Brain microvascular endothelial cell (primary cell): ENCODE results near the gene PLA2G15.

Experiments
- DNase-seq: peaks from one replicate; pipeline ENCODE4 v3.0.0-alpha.2; 2020
- H3K27ac ChIP-seq: fragments of 250-450 bp; sonication (Bioruptor Pico); 2 replicates; pipeline ENCODE4 v1.5.1; 2020; ENCODE audit warnings: mild to moderate bottlenecking, moderate library complexity
- H3K27me3 ChIP-seq: fragments of 250-450 bp; sonication (Bioruptor Pico); replicated peaks from 2 replicates; pipeline ENCODE4 v1.5.1; 2020; ENCODE audit warnings: mild to moderate bottlenecking
- H3K36me3 ChIP-seq: fragments of 250-450 bp; sonication (Bioruptor Pico); replicated peaks from 2 replicates; pipeline ENCODE4 v1.5.1; 2020; ENCODE audit warnings: mild to moderate bottlenecking
- H3K4me3 ChIP-seq: 2 replicates; pipeline ENCODE4 v1.5.1; 2011; ENCODE audit warnings: low read depth, mild to moderate bottlenecking, control low read depth, low read length, moderate library complexity
- CTCF ChIP-seq: IDR thresholded peaks from 2 replicates; pipeline ENCODE4 v1.5.1; 2011; ENCODE audit warnings: low read depth, mild to moderate bottlenecking, moderate library complexity, low read length, control low read depth, inconsistent platforms; ENCODE audit errors: missing control alignments
- in situ Hi-C: cut with HindIII; loops from 2 replicates; pipeline ENCODE4 v1.10.0; 2017; ENCODE audit warnings: low sequenced_read_pairs, low pct_ligation_motif_present

The PLA2G15 gene

GRCh38 chr16:68236826-68237242 is 8.3 kb upstream of the PLA2G15 start:
- in situ Hi-C loops: no loop called here
- no peak for TF ChIP-seq CTCF
- peak overlapping the region; percentile 53 for H3K27ac ChIP-seq
- no peaks in the 10 kb centered on the region for H3K27me3 ChIP-seq
- peak overlapping the region; percentile 66 for H3K4me3 ChIP-seq
- DNase-seq: no peak
- no peaks in the 10 kb centered on the region for H3K36me3 ChIP-seq

- H3K27ac ChIP-seq: peak overlapping the region; percentile 67
- no peaks in the 10 kb centered on the region for H3K27me3 ChIP-seq
- peak; percentile 96 for DNase-seq
- in situ Hi-C loops: no loop called here
- TF ChIP-seq CTCF: no peak
- H3K36me3 ChIP-seq: no peaks in the 10 kb centered on the region
- H3K4me3 ChIP-seq: peak overlapping the region; percentile 66
Observed at GRCh38 chr16:68237243-68238028, 7.7 kb upstream of the PLA2G15 start.

- Histone ChIP-seq H3K27me3 (no peaks in the 10 kb centered on the region), H3K27ac (peak overlapping the region; percentile 67), H3K36me3 (no peaks in the 10 kb centered on the region), H3K4me3 (peak overlapping the region; percentile 61)
- in situ Hi-C loops: no loop called here
- DNase-seq: no peak
- no peak for TF ChIP-seq CTCF
Observed at GRCh38 chr16:68238029-68238345, 7.2 kb upstream of the PLA2G15 start.

- Histone ChIP-seq H3K27me3 (no peaks in the 10 kb centered on the region), H3K36me3 (no peaks in the 10 kb centered on the region), H3K4me3 (no peak overlapping the region), H3K27ac (no peak overlapping the region)
- no peak for TF ChIP-seq CTCF
- DNase-seq: no peak
- in situ Hi-C loops: no loop called here
Observed at GRCh38 chr16:68242085-68242484, 3.1 kb upstream of the PLA2G15 start.

- in situ Hi-C loops: no loop called here
- Histone ChIP-seq H3K27ac (no peak overlapping the region), H3K36me3 (no peaks in the 10 kb centered on the region), H3K27me3 (no peaks in the 10 kb centered on the region), H3K4me3 (no peak overlapping the region)
- DNase-seq: no peak
- TF ChIP-seq CTCF: no peak
Observed at GRCh38 chr16:68242926-68243858, 2.0 kb upstream of the PLA2G15 start.
